BLaER1 (cell line): ENCODE measurements around the gene SHC2.
"Not testable (repeated sequence)": the region's sequence is repeated elsewhere in the genome, so short reads cannot be mapped to it uniquely, and the experiment has no call there.

Source experiments
- H3K27ac ChIP-seq: shearing (Covaris generic); formaldehyde crosslinking; 2 replicates; pipeline ENCODE4 v1.8.1; 2022
- H3K27me3 ChIP-seq: shearing (Covaris generic); formaldehyde crosslinking; 2 replicates; pipeline ENCODE4 v1.8.1; 2022
- H3K36me3 ChIP-seq: shearing (Covaris generic); formaldehyde crosslinking; 2 replicates; pipeline ENCODE4 v1.8.1; 2022
- H3K4me1 ChIP-seq: shearing (Covaris generic); formaldehyde crosslinking; 2 replicates; pipeline ENCODE4 v1.8.1; 2022
- H3K4me2 ChIP-seq: shearing (Covaris generic); formaldehyde crosslinking; 2 replicates; pipeline ENCODE4 v1.8.1; 2022
- H3K4me3 ChIP-seq: shearing (Covaris generic); formaldehyde crosslinking; 2 replicates; pipeline ENCODE4 v1.8.1; 2022
- H3K9ac ChIP-seq: shearing (Covaris generic); formaldehyde crosslinking; 2 replicates; pipeline ENCODE4 v1.8.1; 2022
- H3K9me3 ChIP-seq: shearing (Covaris generic); formaldehyde crosslinking; 2 replicates; pipeline ENCODE4 v1.8.1; 2022
- H4K20me1 ChIP-seq: shearing (Covaris generic); formaldehyde crosslinking; 2 replicates; pipeline ENCODE4 v1.8.1; 2022
- Cebpa-rat ChIP-seq: shearing (Covaris generic); IDR thresholded peaks from 2 replicates; pipeline ENCODE4 v1.8.1; 2022

Gene SHC2

GRCh38 chr19:459724-460511 is 915 bp downstream of the SHC2 start:
- Histone ChIP-seq H3K9me3 (peaks cover 56% of the 10 kb centered on the region), H4K20me1 (no peaks in the 10 kb centered on the region), H3K27ac (no peak overlapping the region), H3K4me1 (no peaks in the 10 kb centered on the region), H3K36me3 (no peaks in the 10 kb centered on the region), H3K27me3 (no peaks in the 10 kb centered on the region), H3K9ac (no peak overlapping the region), H3K4me3 (no peak overlapping the region), H3K4me2 (no peak overlapping the region)
- TF ChIP-seq Cebpa-rat: no peak

- Histone ChIP-seq H3K4me1 (no peaks in the 10 kb centered on the region), H3K9ac (no peak overlapping the region), H4K20me1 (no peaks in the 10 kb centered on the region), H3K27me3 (no peaks in the 10 kb centered on the region), H3K9me3 (peaks cover 55% of the 10 kb centered on the region), H3K4me2 (no peak overlapping the region), H3K27ac (no peak overlapping the region), H3K36me3 (no peaks in the 10 kb centered on the region), H3K4me3 (no peak overlapping the region)
- no peak for TF ChIP-seq Cebpa-rat
Measured at GRCh38 chr19:458091-459042, 2.5 kb downstream of the SHC2 start.

- Histone ChIP-seq H3K9me3 (peaks cover 61% of the 10 kb centered on the region), H3K27me3 (no peaks in the 10 kb centered on the region)
Measured at GRCh38 chr19:457636-458035, 3.2 kb downstream of the SHC2 start.

GRCh38 chr19:456547-457110 is 4.2 kb downstream of the SHC2 start:
- Histone ChIP-seq H3K9ac (no peak overlapping the region), H3K36me3 (no peaks in the 10 kb centered on the region), H3K27ac (no peak overlapping the region), H3K4me1 (no peaks in the 10 kb centered on the region), H3K4me3 (no peak overlapping the region), H3K4me2 (no peak overlapping the region), H4K20me1 (no peaks in the 10 kb centered on the region), H3K27me3 (no peaks in the 10 kb centered on the region), H3K9me3 (peaks cover 62% of the 10 kb centered on the region)
- no peak for TF ChIP-seq Cebpa-rat

More at GRCh38 chr19:457636-458035, 3.2 kb downstream of the SHC2 start:
- H3K27ac ChIP-seq: no peak overlapping the region
- no peak overlapping the region for H3K4me3 ChIP-seq
- TF ChIP-seq Cebpa-rat: no peak
- H3K9ac ChIP-seq: no peak overlapping the region
- no peaks in the 10 kb centered on the region for H3K4me1 ChIP-seq
- H3K4me2 ChIP-seq: no peak overlapping the region
- H3K36me3 ChIP-seq: no peaks in the 10 kb centered on the region
- H4K20me1 ChIP-seq: no peaks in the 10 kb centered on the region

GRCh38 chr19:455851-456546 is 4.8 kb downstream of the SHC2 start:
- TF ChIP-seq Cebpa-rat: no peak
- Histone ChIP-seq H3K4me2 (no peak overlapping the region), H3K27me3 (no peaks in the 10 kb centered on the region), H3K27ac (no peak overlapping the region), H3K9ac (no peak overlapping the region), H3K4me3 (no peak overlapping the region), H3K4me1 (no peaks in the 10 kb centered on the region), H3K9me3 (peaks cover 68% of the 10 kb centered on the region), H3K36me3 (no peaks in the 10 kb centered on the region), H4K20me1 (no peaks in the 10 kb centered on the region)

- Histone ChIP-seq H3K36me3 (no peaks in the 10 kb centered on the region), H3K9me3 (peaks cover 77% of the 10 kb centered on the region), H3K9ac (no peak overlapping the region), H3K4me3 (no peak overlapping the region), H4K20me1 (no peaks in the 10 kb centered on the region), H3K4me1 (no peaks in the 10 kb centered on the region), H3K4me2 (no peak overlapping the region), H3K27me3 (no peaks in the 10 kb centered on the region), H3K27ac (no peak overlapping the region)
- TF ChIP-seq Cebpa-rat: no peak
Measured at GRCh38 chr19:455031-455705, 5.7 kb downstream of the SHC2 start.

GRCh38 chr19:453606-454005 is 7.2 kb downstream of the SHC2 start:
- Histone ChIP-seq H3K36me3 (no peaks in the 10 kb centered on the region), H3K27ac (no peak overlapping the region), H3K4me2 (no peak overlapping the region), H3K27me3 (no peaks in the 10 kb centered on the region), H3K9ac (no peak overlapping the region), H3K4me1 (no peaks in the 10 kb centered on the region), H4K20me1 (no peaks in the 10 kb centered on the region), H3K4me3 (no peak overlapping the region), H3K9me3 (peaks cover 65% of the 10 kb centered on the region)
- TF ChIP-seq Cebpa-rat: no peak

GRCh38 chr19:452829-453228 is 8.0 kb downstream of the SHC2 start:
- Histone ChIP-seq H3K4me1 (0 out of 2 replicates have a peak, but pooled peaks cover 6% of the 10 kb centered on the region), H3K4me3 (no peak overlapping the region), H3K27ac (no peak overlapping the region), H3K9me3 (peaks cover 57% of the 10 kb centered on the region), H3K4me2 (no peak overlapping the region), H4K20me1 (no peaks in the 10 kb centered on the region), H3K9ac (no peak overlapping the region), H3K27me3 (no peaks in the 10 kb centered on the region), H3K36me3 (no peaks in the 10 kb centered on the region)
- TF ChIP-seq Cebpa-rat: no peak

GRCh38 chr19:450912-451481 is 9.8 kb downstream of the SHC2 start:
- H3K9me3 ChIP-seq: peaks cover 44% of the 10 kb centered on the region
- not testable (repeated sequence) for H3K27ac ChIP-seq, H3K36me3 ChIP-seq, H3K27me3 ChIP-seq, H4K20me1 ChIP-seq, H3K4me1 ChIP-seq, H3K4me2 ChIP-seq, H3K4me3 ChIP-seq, H3K9ac ChIP-seq
